Measurements from ENCODE around the gene PRKCE.

Gene PRKCE

DNA sequence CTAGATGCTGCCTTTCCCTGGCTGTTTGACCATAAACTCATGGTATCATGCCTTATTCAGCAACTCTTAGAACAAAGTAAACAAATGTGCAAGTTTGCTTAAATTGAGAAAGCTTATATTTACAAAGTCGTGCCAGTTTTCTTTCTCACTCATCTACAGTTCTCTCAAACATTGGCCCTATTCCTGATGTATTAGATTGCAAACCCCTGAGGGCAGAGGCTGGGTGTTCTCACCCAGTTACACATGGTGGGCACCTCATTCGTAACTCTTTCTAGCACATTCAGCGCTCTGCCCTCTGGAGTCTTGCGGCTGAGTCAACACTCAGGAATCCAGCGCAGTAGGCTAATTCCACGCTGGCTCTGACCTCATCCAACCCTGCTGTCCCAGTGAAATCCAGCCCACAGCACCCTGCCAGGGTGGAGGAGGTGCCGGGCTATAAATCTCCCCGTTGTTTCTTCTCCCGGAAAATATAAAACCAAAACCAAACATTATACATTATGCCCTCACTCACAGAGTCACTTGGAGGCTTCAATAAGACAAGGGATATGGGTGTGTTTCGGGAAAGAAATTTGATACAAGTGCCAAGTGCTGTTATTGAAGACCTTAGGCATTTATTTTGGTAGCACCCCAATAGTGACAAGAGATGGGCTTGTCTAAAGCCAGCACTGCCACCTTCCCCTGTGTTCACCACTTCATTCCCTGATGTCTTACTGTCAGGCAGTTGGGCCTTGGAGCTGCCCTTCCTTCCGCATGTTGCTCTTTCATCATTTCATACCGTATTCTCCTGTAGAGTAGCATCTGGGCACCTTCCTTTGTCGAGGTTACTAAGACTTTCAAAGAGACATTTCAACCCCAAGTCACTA lies 287.4 kb downstream of the PRKCE start:
- DNase-seq (ENCODE audit: extremely low read depth, low read depth) = peak; percentile 94
- TF ChIP-seq, protein P1, sequence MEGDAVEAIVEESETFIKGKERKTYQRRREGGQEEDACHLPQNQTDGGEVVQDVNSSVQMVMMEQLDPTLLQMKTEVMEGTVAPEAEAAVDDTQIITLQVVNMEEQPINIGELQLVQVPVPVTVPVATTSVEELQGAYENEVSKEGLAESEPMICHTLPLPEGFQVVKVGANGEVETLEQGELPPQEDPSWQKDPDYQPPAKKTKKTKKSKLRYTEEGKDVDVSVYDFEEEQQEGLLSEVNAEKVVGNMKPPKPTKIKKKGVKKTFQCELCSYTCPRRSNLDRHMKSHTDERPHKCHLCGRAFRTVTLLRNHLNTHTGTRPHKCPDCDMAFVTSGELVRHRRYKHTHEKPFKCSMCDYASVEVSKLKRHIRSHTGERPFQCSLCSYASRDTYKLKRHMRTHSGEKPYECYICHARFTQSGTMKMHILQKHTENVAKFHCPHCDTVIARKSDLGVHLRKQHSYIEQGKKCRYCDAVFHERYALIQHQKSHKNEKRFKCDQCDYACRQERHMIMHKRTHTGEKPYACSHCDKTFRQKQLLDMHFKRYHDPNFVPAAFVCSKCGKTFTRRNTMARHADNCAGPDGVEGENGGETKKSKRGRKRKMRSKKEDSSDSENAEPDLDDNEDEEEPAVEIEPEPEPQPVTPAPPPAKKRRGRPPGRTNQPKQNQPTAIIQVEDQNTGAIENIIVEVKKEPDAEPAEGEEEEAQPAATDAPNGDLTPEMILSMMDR (IDR thresholded peaks at IDR 0.05; ENCODE audit: low read depth, low read length) = no peak

DNA sequence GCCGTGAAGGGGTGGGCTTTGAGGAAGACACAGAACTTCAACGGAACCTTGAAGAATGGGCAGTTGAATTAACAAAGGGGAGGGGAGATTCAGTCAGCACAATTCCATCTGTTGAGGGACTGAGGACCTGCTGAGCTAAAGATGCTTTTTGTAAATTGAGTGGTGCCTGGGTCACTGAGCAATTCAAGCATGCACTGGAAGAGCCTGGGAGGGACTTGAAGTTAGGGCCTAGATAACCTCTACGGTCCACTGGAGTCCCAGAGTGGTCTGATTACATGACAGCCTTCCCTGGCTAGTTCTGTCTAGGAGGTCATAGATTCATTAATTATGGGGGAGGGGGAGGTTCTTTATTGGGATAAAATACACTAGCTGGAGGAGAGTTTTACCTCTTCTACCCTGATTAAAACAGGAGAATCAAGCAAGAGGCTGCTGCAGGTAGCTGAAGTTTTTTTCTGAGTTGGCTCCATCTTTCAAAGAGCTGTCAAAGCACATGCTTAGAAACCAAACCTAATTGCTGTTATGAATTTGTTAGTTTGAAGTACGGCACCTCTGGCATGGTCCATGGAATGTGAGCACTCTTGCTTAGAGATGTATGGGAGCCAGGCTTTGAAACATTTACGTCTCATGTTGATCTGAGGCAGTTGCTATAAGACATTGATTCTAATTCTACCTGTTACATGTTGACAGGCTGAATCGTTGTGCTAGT lies 290.2 kb downstream of the PRKCE start:
- DNase-seq (ENCODE audit: extremely low read depth, low read depth) = no peak
- TF ChIP-seq, protein P1 (IDR thresholded peaks at IDR 0.05; ENCODE audit: low read depth, low read length) = no peak

DNA sequence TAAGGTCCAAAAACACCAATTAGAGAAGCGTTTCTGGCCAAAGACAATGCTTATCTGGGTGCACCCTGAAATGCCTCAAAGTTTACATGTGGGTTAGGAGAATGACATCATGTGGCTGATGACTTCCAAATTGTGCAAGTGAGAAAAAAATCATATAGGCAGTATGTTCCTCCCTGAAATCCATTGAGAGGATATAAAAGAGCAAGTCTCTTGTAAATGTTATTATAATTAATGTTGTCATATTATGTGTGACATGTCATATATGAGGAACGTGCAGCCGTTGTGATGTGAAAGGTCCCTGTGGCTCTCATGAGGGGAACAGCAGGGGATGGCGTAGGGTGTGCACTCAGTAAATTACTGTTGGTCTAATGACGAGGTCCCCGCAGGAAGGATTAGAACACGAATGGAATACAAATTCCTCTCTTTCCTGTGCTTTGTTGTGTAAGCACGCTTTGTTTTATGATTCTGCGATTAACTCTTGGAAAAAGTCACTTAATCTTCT lies 290.8 kb downstream of the PRKCE start:
- TF ChIP-seq, protein P1 (IDR thresholded peaks at IDR 0.05; ENCODE audit: low read depth, low read length) = no peak
- no peak for DNase-seq (ENCODE audit: extremely low read depth, low read depth)

DNA sequence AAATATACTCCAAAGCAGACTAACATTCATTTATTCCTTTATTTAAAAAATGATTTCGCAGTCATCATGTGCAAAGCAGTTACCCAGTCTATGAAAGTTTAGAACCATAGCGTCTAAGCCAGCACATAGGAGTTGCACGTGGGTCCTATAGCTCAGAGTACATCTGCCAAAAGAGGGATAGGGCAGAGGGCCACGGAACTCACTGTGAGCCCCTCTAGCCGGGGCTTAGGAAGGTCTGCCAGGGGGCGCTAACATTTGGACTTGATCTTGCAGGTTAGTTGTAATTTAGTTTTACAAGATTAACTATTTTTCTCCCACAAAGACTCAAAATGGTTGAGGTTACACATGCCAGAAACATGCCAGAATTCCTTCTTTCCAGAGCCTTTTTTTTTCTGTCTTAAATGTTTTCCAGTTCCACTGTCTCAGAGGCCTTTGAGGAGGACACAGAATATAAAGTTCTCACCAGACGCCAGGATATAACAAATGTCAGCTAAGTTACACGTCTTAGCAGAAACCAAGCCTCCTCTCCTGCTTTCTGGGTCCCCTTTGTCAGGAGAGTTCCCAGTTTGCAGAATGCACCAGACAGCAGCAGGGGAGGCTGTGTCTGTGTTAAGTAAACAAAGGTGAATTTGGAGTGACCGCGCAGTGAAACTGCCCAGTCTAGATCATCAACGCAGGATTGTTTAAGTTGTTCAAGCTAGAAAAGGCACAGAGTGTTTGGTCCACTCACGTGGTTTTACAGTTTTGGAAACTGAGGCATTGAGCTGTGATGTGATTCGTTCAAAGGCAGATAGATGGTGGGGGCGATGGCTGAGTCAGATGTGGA lies 292.0 kb downstream of the PRKCE start:
- TF ChIP-seq, protein P1 (IDR thresholded peaks at IDR 0.05; ENCODE audit: low read depth, low read length) = no peak; the same call in 1 of the 2 replicates
- DNase-seq (ENCODE audit: extremely low read depth, low read depth) = no peak

DNA sequence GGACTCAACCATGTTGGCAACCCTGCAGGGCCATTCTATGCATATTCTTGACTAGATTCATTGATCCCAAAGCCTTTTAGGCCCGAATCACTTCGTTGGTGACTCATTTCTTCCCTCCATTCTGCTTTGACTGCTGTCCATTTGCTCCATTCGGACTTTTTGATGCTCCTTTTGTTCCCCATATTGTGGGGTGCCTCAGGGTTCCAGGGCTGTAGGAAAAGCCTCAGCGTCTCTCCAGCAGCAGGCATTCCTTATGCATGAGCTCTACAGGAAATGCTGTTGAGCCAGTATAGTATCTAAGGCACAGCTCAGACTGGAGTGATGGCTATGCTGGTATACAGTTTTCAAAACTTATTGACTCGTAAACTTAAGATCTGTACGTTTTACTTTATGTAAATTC lies 292.6 kb downstream of the PRKCE start:
- TF ChIP-seq, protein P1 (IDR thresholded peaks at IDR 0.05; ENCODE audit: low read depth, low read length) = no peak
- DNase-seq (ENCODE audit: extremely low read depth, low read depth) = no peak

DNA sequence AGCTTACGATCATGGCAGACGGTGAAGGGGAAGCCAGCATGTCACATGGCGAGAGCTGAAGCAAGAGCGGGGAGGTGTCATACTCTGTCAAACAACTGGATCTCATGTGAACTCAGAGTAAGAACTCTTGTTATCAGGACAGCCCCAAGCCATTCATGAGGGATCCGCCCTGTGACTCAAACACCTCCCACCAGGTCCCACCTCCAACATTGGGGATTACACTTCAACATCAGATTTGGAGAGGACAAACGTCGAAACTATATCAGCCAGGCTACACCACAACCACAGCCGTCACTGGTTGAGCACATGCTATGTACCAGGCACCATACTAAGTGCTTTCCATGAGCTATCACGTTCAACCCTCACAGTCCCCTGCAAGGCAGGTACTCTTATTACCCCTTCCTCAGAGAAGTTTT lies 293.8 kb downstream of the PRKCE start:
- DNase-seq (ENCODE audit: extremely low read depth, low read depth) = no peak
- TF ChIP-seq, protein P1 (IDR thresholded peaks at IDR 0.05; ENCODE audit: low read depth, low read length) = no peak

All from AG09319 (cell line).